AG09309 (cell line): ENCODE measurements around the gene MAGEA9.
"Not testable (repeated sequence)": the region's sequence is repeated elsewhere in the genome, so short reads cannot be mapped to it uniquely, and the experiment has no call there.

Source experiments
- DNase-seq: peaks from one replicate; pipeline ENCODE4 v3.0.0-alpha.2; 2010; ENCODE audit warnings: low read depth
- H3K4me3 ChIP-seq: 2 replicates; pipeline ENCODE4 v1.5.1; 2011; ENCODE audit warnings: mild to moderate bottlenecking, low read depth, low read length, moderate library complexity; ENCODE audit not compliant: control insufficient read depth
- TF ChIP-seq, protein P1 (sequence below): IDR thresholded peaks from 2 replicates; pipeline ENCODE4 v1.5.1; 2011; ENCODE audit warnings: mild to moderate bottlenecking, low read depth, low read length, inconsistent platforms; ENCODE audit not compliant: insufficient read depth, control insufficient read depth; ENCODE audit errors: missing control alignments

The MAGEA9 gene

DNA sequence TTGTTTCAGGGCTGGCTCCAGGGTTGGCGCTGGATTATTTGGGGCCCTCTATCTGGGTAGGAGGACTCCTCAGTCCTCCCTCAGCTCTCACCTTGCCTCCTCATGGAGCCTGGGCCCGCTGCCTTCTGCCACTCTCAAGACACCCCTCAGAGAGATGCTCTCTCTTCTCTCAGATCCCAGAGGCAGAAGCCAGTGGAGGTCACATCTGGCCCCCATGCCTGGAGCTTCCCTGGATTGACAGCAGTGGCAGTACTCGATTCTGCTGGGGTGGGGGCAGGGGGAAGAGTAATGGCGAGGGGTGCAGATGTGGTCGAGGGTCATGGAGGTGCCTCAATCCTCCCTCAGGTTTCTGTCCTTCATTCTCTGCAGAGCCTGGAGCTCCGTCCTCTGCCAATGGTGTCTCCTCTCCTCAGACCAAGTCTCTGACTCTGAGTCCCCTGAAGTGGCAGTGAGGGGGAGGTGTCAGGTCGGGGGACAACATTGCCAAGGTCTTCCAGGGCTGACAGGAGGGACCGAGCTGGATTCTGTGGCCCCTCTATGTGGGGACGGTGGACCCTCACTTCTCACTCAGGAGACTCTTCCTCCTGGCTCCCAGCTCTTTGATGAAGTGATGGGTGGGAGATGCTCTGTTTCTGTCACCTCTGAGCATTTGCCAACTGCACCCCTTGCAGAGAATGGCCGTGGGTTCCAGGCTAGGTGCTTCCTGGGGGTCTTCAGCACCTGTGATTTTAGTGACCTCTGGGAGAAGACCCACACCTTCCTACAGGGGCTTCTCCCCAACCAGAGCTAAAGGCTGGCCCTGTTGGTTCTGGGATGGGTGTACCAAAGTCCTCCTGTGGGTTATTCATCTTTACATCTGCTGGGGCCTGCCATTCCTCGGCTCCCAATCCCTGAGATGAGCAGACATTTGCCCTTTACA lies 18.8 kb upstream of the MAGEA9 start:
- DNase-seq, result no peak
- H3K4me3 ChIP-seq, result no peak overlapping the region
- TF ChIP-seq, protein P1, sequence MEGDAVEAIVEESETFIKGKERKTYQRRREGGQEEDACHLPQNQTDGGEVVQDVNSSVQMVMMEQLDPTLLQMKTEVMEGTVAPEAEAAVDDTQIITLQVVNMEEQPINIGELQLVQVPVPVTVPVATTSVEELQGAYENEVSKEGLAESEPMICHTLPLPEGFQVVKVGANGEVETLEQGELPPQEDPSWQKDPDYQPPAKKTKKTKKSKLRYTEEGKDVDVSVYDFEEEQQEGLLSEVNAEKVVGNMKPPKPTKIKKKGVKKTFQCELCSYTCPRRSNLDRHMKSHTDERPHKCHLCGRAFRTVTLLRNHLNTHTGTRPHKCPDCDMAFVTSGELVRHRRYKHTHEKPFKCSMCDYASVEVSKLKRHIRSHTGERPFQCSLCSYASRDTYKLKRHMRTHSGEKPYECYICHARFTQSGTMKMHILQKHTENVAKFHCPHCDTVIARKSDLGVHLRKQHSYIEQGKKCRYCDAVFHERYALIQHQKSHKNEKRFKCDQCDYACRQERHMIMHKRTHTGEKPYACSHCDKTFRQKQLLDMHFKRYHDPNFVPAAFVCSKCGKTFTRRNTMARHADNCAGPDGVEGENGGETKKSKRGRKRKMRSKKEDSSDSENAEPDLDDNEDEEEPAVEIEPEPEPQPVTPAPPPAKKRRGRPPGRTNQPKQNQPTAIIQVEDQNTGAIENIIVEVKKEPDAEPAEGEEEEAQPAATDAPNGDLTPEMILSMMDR, result no peak

DNA sequence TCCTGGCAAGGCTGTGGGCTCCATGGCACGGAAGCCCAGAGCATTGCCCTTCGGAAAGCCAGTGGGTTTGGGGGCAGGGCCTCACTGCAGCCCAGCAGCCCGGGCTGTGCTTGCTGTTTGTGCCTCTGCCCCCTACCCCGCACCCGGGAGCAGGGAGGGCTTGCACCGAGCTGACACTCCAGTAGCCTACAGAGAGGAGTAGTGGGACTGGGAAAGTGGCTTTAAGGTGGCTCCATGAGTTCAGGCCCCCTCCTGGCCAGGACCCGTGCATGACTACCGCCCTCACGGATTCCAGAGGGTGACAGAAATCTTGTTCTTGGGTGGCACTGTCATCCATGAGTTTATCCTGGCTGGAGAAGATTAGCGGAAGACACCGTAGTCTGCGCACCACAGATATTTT lies 11.4 kb upstream of the MAGEA9 start:
- not testable (repeated sequence) for DNase-seq, H3K4me3 ChIP-seq

GRCh38 chrX:149773026-149773425 lies 8.7 kb upstream of the MAGEA9 start:
- not testable (repeated sequence) for H3K4me3 ChIP-seq, DNase-seq

DNA sequence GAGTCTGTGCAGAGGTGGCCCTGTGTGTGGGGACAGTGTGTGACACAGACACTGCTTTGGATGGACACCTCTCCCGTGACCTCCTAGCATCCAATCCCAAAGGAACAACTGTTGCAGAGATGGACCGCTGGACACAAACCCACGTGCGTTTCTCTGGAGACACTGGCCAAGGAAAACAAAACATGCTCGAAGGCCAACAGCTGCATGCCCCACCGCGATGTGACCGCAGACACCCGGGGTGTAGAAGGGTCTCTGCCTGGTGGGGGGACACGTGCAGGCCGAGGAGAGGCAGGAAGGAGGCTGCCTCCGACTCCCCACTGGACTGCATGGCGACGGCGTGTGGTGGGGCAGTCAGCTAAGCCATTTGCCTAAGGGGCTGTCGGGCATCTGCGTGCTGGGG lies 8.0 kb upstream of the MAGEA9 start, which contains the start of gene HSFX1:
HSFX1 (plus strand) TSS at position 301 of the 400 bp plus-strand sequence. CDS start 614 bp downstream, outside the sequence.
- DNase-seq, H3K4me3 ChIP-seq: not testable (repeated sequence)

- H3K4me3 ChIP-seq, DNase-seq: not testable (repeated sequence)
Observed at GRCh38 chrX:149777999-149778398, 3.7 kb upstream of the MAGEA9 start.

DNA sequence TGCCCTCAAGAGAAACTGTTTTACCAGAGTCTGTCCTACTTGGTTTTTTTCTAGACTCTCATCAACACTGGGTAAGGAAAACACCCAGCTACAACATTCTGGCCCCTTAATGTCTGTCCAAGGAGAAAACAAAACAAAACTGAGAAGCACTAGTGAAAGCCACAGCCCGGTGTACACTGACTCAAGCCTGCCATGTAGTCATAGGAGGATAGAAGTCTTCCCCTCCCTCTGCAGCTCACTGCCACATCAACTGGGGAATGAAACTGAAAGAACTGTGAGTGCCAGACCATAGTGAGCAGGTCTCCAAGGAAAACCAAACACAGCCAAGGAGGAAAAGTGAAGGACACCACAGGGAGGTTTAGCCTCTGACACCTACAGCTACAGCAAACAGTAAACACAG lies 13.8 kb downstream of the MAGEA9 start:
- not testable (repeated sequence) for H3K4me3 ChIP-seq, DNase-seq

- no peak for DNase-seq
- H3K4me3 ChIP-seq, result no peak overlapping the region
- TF ChIP-seq, protein P1, result no peak
Observed at GRCh38 chrX:149799095-149799714, 17.5 kb downstream of the MAGEA9 start.

GRCh38 chrX:149799938-149800337 lies 18.2 kb downstream of the MAGEA9 start:
- TF ChIP-seq, protein P1, result no peak
- DNase-seq, result no peak
- H3K4me3 ChIP-seq, result no peak overlapping the region

DNA sequence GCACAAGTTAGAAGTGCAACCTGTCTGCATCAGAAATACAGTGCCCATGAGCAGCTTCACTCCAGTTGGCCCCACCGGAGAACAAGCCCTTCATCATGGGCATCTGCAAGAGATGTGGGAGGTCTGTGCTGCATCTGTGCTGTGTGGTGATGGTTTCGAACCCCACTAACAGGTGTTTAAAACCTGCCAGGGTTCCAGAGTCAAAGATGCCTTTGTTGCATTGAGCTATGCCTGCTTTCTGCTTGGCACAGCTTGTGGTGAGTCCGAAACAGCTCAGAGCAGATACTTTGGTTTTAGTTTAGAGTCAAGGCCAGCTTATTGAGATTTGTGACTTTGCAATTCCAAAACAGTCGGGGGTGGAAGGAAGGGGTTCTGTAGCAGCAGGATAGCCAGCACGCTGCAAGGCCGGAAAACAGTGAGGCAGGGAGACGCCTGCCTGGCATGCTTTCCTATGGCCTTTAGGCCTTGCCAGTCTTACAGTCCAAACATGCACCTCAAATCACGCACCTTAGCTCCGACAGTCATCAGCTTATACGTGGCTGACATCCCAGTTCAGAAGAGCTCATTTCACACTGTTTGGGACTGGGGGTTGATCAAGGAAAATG lies 21.8 kb downstream of the MAGEA9 start:
- no peak for DNase-seq
- H3K4me3 ChIP-seq, result no peak overlapping the region
- TF ChIP-seq, protein P1, result no peak
